K562 (cell line): Measurements from ENCODE around the gene CLEC3B. TPM values are rescaled to one million over a fixed set of nuclear protein-coding genes. Genes with fewer than 3 reads are reported as not detected.

Source experiments
- CSDE1 ChIP-seq, 2 experiments: fragments of 450-650 bp; IDR thresholded peaks; 2 replicates each; pipeline ENCODE4 v1.6.1; 2016; ENCODE audit warnings: mild to moderate bottlenecking in 1 of 2
- DACH1 ChIP-seq: fragments of 450-650 bp; IDR thresholded peaks from 2 replicates; pipeline ENCODE4 v1.6.1; 2018; ENCODE audit not compliant: partially characterized antibody
- FOS ChIP-seq: IDR thresholded peaks from 3 replicates; pipeline ENCODE4 v1.6.1; 2011; ENCODE audit not compliant: insufficient read length; ENCODE audit errors: extremely low read depth
- HDAC2 ChIP-seq: fragments of 450-650 bp; IDR thresholded peaks from 2 replicates; pipeline ENCODE4 v1.6.1; 2016; ENCODE audit warnings: mild to moderate bottlenecking
- MTF1 ChIP-seq: fragments of 250-450 bp; sonication (Bioruptor Pico); IDR thresholded peaks from 2 replicates; pipeline ENCODE4 v1.9.0; 2021; ENCODE audit warnings: moderate library complexity, mild to moderate bottlenecking, inconsistent platforms, borderline replicate concordance
- NCOA4 ChIP-seq: fragments of 450-650 bp; IDR thresholded peaks from 2 replicates; pipeline ENCODE4 v1.6.1; 2018; ENCODE audit warnings: mild to moderate bottlenecking; ENCODE audit not compliant: partially characterized antibody
- NFYB ChIP-seq: IDR thresholded peaks from 2 replicates; pipeline ENCODE4 v1.6.1; 2011; ENCODE audit warnings: mild to moderate bottlenecking, moderate library complexity; ENCODE audit not compliant: insufficient read length; ENCODE audit errors: extremely low read depth
- NR2C2 ChIP-seq, 2 experiments: fragments of 200-800 bp in 1 of 2; sonication (Bioruptor generic) in 1 of 2; sonication (generic) in 1 of 2; formaldehyde crosslinking in 1 of 2; IDR thresholded peaks; 2 replicates each; pipeline versions ENCODE4 v1.6.1 to v1.8.0; 2016 to 2022; ENCODE audit warnings: mild to moderate bottlenecking in 1 of 2, missing compliant biosample characterization in 1 of 2, missing genetic modification characterization in 1 of 2, missing genetic modification reagents in 1 of 2
- THRAP3 ChIP-seq: fragments of 450-650 bp; IDR thresholded peaks from 2 replicates; pipeline ENCODE4 v1.6.1; 2016; ENCODE audit warnings: mild to moderate bottlenecking, inconsistent platforms, borderline replicate concordance
- TRIM28 ChIP-seq: fragments of 450-650 bp; IDR thresholded peaks from 2 replicates; pipeline ENCODE4 v1.6.1; 2017
- XRCC4 ChIP-seq: IDR thresholded peaks from one replicate; pipeline ENCODE4 v1.6.1; 2011; ENCODE audit not compliant: insufficient read depth, insufficient read length; ENCODE audit errors: extremely low read depth
- ZNF165 ChIP-seq: fragments of 250-450 bp; sonication (Bioruptor Pico); IDR thresholded peaks from 2 replicates; pipeline ENCODE4 v1.4.0; 2020; ENCODE audit warnings: borderline replicate concordance
- ZNF316 ChIP-seq: fragments of 450-650 bp; IDR thresholded peaks from 2 replicates; pipeline ENCODE4 v1.6.1; 2016
- ZNF551 ChIP-seq: fragments of 250-450 bp; sonication (Bioruptor Pico); IDR thresholded peaks from 2 replicates; pipeline ENCODE4 v1.5.0; 2021; ENCODE audit warnings: mild to moderate bottlenecking, moderate library complexity
- ZNF695 ChIP-seq: fragments of 450-650 bp; formaldehyde crosslinking; IDR thresholded peaks from 2 replicates; pipeline ENCODE4 v1.4.0; 2020; ENCODE audit warnings: mild to moderate bottlenecking, moderate library complexity
- ZNF76 ChIP-seq: fragments of 250-450 bp; sonication (Bioruptor Pico); IDR thresholded peaks from 2 replicates; pipeline ENCODE4 v1.4.0; 2020; ENCODE audit warnings: mild to moderate bottlenecking, moderate library complexity, borderline replicate concordance
- polyA plus RNA-seq, 8 experiments: library from polyadenylated mRNA; depleted of rRNA in 4 of 8; stranded (reverse) in 5 of 8; unstranded in 3 of 8; fragments of >200 nt; fragmentation: Nextera tagmentation in 2 of 8; fragmentation: Illumina TruSeq in 1 of 8; extraction: Ambion mirVana in 2 of 8; extraction: Trizol in 1 of 8; gene quantifications; 2 replicates each; pipeline versions ENCODE4 v1.2.1 to v1.2.3, GENCODE V29; 2011 to 2014; ENCODE audit warnings: inconsistent platforms in 1 of 8, missing spikeins in 1 of 8
- total RNA-seq, 7 experiments: library from RNA; depleted of rRNA in 6 of 7; stranded (reverse); fragments of >200 nt in 6 of 7; fragmentation: Illumina TruSeq in 2 of 7; extraction: Trizol in 2 of 7; gene quantifications; 2 replicates each; pipeline versions ENCODE4 v1.2.1 to v1.2.3, GENCODE V29; 2011 to 2021; ENCODE audit warnings: low replicate concordance in 1 of 7
- TF ChIP-seq, protein P1 (sequence below), 2 experiments: IDR thresholded peaks; 2 replicates each; pipeline ENCODE4 v1.6.1; 2011; ENCODE audit warnings: borderline replicate concordance in 1 of 2, control low read depth in 1 of 2, low read depth in 1 of 2, low read length in 1 of 2, mild to moderate bottlenecking in 1 of 2, mixed read lengths in 1 of 2, moderate library complexity in 1 of 2; ENCODE audit not compliant: insufficient read depth in 1 of 2, insufficient read length in 1 of 2, poor library complexity in 1 of 2, severe bottlenecking in 1 of 2; ENCODE audit errors: extremely low read depth in 1 of 2
- TF ChIP-seq, protein P2 (sequence below): fragments of 450-650 bp; IDR thresholded peaks from 2 replicates; pipeline ENCODE4 v1.6.1; 2016; ENCODE audit warnings: missing biosample characterization, missing genetic modification characterization
- TF ChIP-seq, protein P3 (sequence below): fragments of 250-450 bp; sonication (Bioruptor Pico); IDR thresholded peaks from 2 replicates; pipeline ENCODE4 v1.8.0; 2021; ENCODE audit warnings: mild to moderate bottlenecking, moderate library complexity

CLEC3B gene
- total and polyA plus RNA-seq, 9 of the 15 experiments (the other 6 are each of a cell fraction or from before 2014, with no cell fraction given): not detected

DNA sequence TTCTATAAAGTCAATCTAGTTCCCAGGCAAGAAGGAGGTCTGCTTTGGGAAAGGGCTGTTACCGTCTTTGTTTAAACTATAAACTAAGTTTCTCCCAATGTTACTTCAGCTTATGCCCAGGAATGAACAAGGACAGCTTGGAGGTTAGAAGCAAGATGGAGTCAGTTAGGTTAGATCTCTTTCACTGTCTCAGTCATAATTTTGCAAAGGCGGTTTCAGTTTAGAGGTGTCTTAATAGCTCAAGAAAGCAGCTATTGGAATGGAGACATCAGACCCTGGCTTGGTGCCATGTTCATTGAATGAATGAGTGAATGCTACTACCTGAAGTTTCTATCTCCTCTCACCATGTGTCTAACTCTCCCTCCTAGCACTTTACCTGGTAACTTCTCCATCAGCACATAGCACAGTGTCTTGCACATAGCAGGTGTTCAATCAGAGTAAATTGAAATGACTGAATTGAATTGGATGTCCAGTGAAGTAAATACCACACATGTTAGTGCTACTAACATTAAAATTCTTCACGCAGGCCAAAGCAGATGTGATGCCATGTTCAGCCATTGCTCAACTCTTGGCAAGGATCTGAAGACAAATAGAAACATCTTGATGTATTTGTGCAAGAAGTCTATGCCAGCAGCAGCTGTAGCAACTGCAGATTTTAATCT is 28.2 kb downstream of the CLEC3B start (continued):
- TF ChIP-seq XRCC4: no peak
- TF ChIP-seq ZNF316: no peak
- TF ChIP-seq ZNF76 (CRISPR knock-in tag): peak; percentile 98
- no peak for TF ChIP-seq DACH1
- peak; percentile 95 for TF ChIP-seq ZNF165 (CRISPR knock-in tag)
- TF ChIP-seq THRAP3: no peak
- TF ChIP-seq NCOA4: no peak
- TF ChIP-seq CSDE1 (IDR thresholded peaks at IDR 0.05): no peak
- TF ChIP-seq TRIM28: no peak
- peak; percentile 84 for TF ChIP-seq MTF1
- TF ChIP-seq, protein P1, sequence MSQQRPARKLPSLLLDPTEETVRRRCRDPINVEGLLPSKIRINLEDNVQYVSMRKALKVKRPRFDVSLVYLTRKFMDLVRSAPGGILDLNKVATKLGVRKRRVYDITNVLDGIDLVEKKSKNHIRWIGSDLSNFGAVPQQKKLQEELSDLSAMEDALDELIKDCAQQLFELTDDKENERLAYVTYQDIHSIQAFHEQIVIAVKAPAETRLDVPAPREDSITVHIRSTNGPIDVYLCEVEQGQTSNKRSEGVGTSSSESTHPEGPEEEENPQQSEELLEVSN (IDR thresholded peaks at IDR 0.05; ENCODE audit: borderline replicate concordance in 1 of 2, extremely low read depth in 1 of 2, insufficient read depth in 1 of 2, insufficient read length in 1 of 2, low read depth in 1 of 2, low read length in 1 of 2, poor library complexity in 1 of 2, severe bottlenecking in 1 of 2): no peak
- TF ChIP-seq FOS: no peak
- TF ChIP-seq, protein P2, sequence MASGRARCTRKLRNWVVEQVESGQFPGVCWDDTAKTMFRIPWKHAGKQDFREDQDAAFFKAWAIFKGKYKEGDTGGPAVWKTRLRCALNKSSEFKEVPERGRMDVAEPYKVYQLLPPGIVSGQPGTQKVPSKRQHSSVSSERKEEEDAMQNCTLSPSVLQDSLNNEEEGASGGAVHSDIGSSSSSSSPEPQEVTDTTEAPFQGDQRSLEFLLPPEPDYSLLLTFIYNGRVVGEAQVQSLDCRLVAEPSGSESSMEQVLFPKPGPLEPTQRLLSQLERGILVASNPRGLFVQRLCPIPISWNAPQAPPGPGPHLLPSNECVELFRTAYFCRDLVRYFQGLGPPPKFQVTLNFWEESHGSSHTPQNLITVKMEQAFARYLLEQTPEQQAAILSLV (tag): peak; percentile 97
- TF ChIP-seq ZNF551: peak; percentile 74; the same call in 1 of the 2 replicates
- no peak for TF ChIP-seq HDAC2
- TF ChIP-seq NR2C2 (CRISPR knock-in tag; IDR thresholded peaks at IDR 0.05): no peak
- peak; percentile 72 for TF ChIP-seq NR2C2 (tag; IDR thresholded peaks at IDR 0.05)
- TF ChIP-seq NFYB: no peak
- TF ChIP-seq ZNF695 (CRISPR knock-in tag): no peak
- TF ChIP-seq, protein P3, sequence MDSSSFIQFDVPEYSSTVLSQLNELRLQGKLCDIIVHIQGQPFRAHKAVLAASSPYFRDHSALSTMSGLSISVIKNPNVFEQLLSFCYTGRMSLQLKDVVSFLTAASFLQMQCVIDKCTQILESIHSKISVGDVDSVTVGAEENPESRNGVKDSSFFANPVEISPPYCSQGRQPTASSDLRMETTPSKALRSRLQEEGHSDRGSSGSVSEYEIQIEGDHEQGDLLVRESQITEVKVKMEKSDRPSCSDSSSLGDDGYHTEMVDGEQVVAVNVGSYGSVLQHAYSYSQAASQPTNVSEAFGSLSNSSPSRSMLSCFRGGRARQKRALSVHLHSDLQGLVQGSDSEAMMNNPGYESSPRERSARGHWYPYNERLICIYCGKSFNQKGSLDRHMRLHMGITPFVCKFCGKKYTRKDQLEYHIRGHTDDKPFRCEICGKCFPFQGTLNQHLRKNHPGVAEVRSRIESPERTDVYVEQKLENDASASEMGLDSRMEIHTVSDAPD (CRISPR knock-in tag): peak; percentile 90
